Keratinocyte (primary cell): ENCODE measurements around the gene SDE2.

Experiments used
- EZH2 ChIP-seq: IDR thresholded peaks from one replicate; pipeline ENCODE4 v1.6.1; 2012; ENCODE audit warnings: inconsistent platforms, mild to moderate bottlenecking, low read length, moderate library complexity
- TF ChIP-seq, protein P1 (sequence below), 3 experiments: IDR thresholded peaks in 1 of 3; conservative IDR thresholded peaks in 1 of 3; optimal IDR thresholded peaks in 1 of 3; 2 replicates in 2 of 3; 3 replicates in 1 of 3; pipeline versions ENCODE3 to v1.5.1; 2011; ENCODE audit warnings: low read length in 3 of 3, mild to moderate bottlenecking in 3 of 3, moderate library complexity in 2 of 3, control low read depth in 1 of 3, inconsistent platforms in 1 of 3; ENCODE audit not compliant: insufficient read depth in 2 of 3; ENCODE audit errors: extremely low read depth in 1 of 3

DNA sequence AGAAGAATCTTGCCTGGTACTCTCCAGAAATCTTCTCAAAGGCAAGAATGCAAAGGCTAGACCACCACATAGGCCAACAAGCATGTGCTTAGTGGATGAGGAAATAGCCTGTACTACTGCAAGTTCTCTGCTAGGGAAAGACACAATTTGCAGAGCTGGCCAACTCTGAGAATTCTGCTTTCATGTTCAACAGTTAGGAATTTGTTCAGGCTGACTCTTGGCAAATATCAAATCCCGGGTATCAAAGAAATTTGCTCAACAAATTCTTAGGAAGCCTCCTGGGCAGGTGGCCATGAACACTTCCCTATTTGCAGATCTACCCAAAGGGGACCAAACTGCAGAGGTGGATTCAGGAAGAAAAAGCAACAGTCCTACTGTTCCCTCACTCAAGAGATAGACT, 48.4 kb upstream of the SDE2 start:
- TF ChIP-seq, protein P1, sequence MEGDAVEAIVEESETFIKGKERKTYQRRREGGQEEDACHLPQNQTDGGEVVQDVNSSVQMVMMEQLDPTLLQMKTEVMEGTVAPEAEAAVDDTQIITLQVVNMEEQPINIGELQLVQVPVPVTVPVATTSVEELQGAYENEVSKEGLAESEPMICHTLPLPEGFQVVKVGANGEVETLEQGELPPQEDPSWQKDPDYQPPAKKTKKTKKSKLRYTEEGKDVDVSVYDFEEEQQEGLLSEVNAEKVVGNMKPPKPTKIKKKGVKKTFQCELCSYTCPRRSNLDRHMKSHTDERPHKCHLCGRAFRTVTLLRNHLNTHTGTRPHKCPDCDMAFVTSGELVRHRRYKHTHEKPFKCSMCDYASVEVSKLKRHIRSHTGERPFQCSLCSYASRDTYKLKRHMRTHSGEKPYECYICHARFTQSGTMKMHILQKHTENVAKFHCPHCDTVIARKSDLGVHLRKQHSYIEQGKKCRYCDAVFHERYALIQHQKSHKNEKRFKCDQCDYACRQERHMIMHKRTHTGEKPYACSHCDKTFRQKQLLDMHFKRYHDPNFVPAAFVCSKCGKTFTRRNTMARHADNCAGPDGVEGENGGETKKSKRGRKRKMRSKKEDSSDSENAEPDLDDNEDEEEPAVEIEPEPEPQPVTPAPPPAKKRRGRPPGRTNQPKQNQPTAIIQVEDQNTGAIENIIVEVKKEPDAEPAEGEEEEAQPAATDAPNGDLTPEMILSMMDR (optimal IDR thresholded peaks at IDR 0.05 in 1 of 3, IDR thresholded peaks at IDR 0.05 in 1 of 3, conservative IDR thresholded peaks at IDR 0.05 in 1 of 3; ENCODE audit: extremely low read depth in 1 of 3, insufficient read depth in 2 of 3, low read length in 3 of 3) = no peak
- no peak for TF ChIP-seq EZH2
